HEK293 (cell line): ENCODE data around the gene STMP1.

Experiments used
- CTCF ChIA-PET: fragments of 350-600 bp; formaldehyde crosslinking; extraction: SDS; loops from one replicate; lab custom pipeline; 2021; ENCODE audit warnings: antibody characterized with exemption; lab: Yijun Ruan, JAX
- POLR2A ChIA-PET: fragments of 300-600 bp; formaldehyde crosslinking; extraction: SDS; loops from one replicate; lab custom pipeline; 2020; ENCODE audit warnings: antibody characterized with exemption, inconsistent platforms; lab: Yijun Ruan, JAX
- H3K27ac ChIP-seq: fragments of 200-500 bp; sonication (Bioruptor generic); 2 replicates; pipeline ENCODE4 v1.5.1; 2014; ENCODE audit warnings: low read depth, low read length, control low read depth, inconsistent platforms; ENCODE audit errors: extremely low read depth
- H3K36me3 ChIP-seq, 2 experiments: fragments of 200-500 bp in 1 of 2; sonication (Bioruptor generic) in 1 of 2; 1 replicate in 1 of 2; 2 replicates in 1 of 2; pipeline ENCODE4 v1.5.1; 2014 to 2017; ENCODE audit warnings: inconsistent platforms in 2 of 2, low read length in 2 of 2; ENCODE audit not compliant: control insufficient read depth in 2 of 2, insufficient read depth in 1 of 2
- H3K4me1 ChIP-seq: fragments of 200-500 bp; sonication (Bioruptor generic); 2 replicates; pipeline ENCODE4 v1.5.1; 2014; ENCODE audit warnings: mild to moderate bottlenecking, low read length, inconsistent platforms; ENCODE audit not compliant: control insufficient read depth, insufficient read depth
- H3K4me3 ChIP-seq: 2 replicates; pipeline ENCODE4 v1.5.1; 2011; ENCODE audit warnings: low read depth, mild to moderate bottlenecking, control low read depth, low read length, moderate library complexity
- H3K9me3 ChIP-seq: fragments of 200-500 bp; sonication (Bioruptor generic); 2 replicates; pipeline ENCODE4 v1.5.1; 2014; ENCODE audit warnings: low read depth, low read length, inconsistent platforms; ENCODE audit not compliant: control insufficient read depth, insufficient read depth
- ATF2 ChIP-seq: fragments of 450-650 bp; formaldehyde crosslinking; IDR thresholded peaks from 2 replicates; pipeline ENCODE4 v1.5.1; 2016; ENCODE audit warnings: missing biosample characterization, missing genetic modification characterization, low read depth
- BCL11A ChIP-seq: fragments of 450-650 bp; formaldehyde crosslinking; IDR thresholded peaks from 2 replicates; pipeline ENCODE4 v1.5.1; 2016; ENCODE audit warnings: low read depth, missing biosample characterization, missing genetic modification characterization
- BCL11B ChIP-seq: fragments of 450-650 bp; formaldehyde crosslinking; IDR thresholded peaks from 2 replicates; pipeline ENCODE4 v1.5.1; 2016; ENCODE audit warnings: low read depth, missing biosample characterization, missing genetic modification characterization
- GLIS1 ChIP-seq: fragments of 450-650 bp; formaldehyde crosslinking; IDR thresholded peaks from 2 replicates; pipeline ENCODE4 v1.5.1; 2016; ENCODE audit warnings: missing biosample characterization, missing genetic modification characterization
- OSR2 ChIP-seq: fragments of 450-650 bp; formaldehyde crosslinking; IDR thresholded peaks from 2 replicates; pipeline ENCODE4 v1.5.1; 2016; ENCODE audit warnings: missing biosample characterization, missing genetic modification characterization
- PBX3 ChIP-seq: sonication (generic); formaldehyde crosslinking; IDR thresholded peaks from 2 replicates; pipeline ENCODE4 v1.8.1; 2022; ENCODE audit warnings: mild to moderate bottlenecking, moderate library complexity, missing genetic modification reagents
- PRDM10 ChIP-seq: fragments of 450-650 bp; formaldehyde crosslinking; IDR thresholded peaks from 2 replicates; pipeline ENCODE4 v1.5.1; 2016; ENCODE audit warnings: missing biosample characterization, missing genetic modification characterization
- TCF7L2 ChIP-seq: IDR thresholded peaks from 2 replicates; pipeline ENCODE4 v1.6.1; 2011; ENCODE audit warnings: low read depth, mild to moderate bottlenecking, inconsistent platforms, low read length, moderate library complexity, borderline replicate concordance
- YY2 ChIP-seq: fragments of 450-650 bp; formaldehyde crosslinking; IDR thresholded peaks from 2 replicates; pipeline ENCODE4 v1.5.1; 2016; ENCODE audit warnings: missing biosample characterization, missing genetic modification characterization
- ZBTB48 ChIP-seq: fragments of 450-650 bp; formaldehyde crosslinking; IDR thresholded peaks from 2 replicates; pipeline ENCODE4 v1.5.1; 2016; ENCODE audit warnings: missing biosample characterization, missing genetic modification characterization
- ZBTB7A ChIP-seq: fragments of 450-650 bp; formaldehyde crosslinking; IDR thresholded peaks from 2 replicates; pipeline ENCODE4 v1.5.1; 2016; ENCODE audit warnings: low read depth, missing biosample characterization, missing genetic modification characterization
- ZBTB8A ChIP-seq: fragments of 450-650 bp; formaldehyde crosslinking; IDR thresholded peaks from 2 replicates; pipeline ENCODE4 v1.5.1; 2016; ENCODE audit warnings: missing biosample characterization, missing genetic modification characterization
- ZEB2 ChIP-seq: fragments of 450-650 bp; formaldehyde crosslinking; IDR thresholded peaks from 2 replicates; pipeline ENCODE4 v1.5.1; 2016; ENCODE audit warnings: missing biosample characterization, missing genetic modification characterization
- ZFHX2 ChIP-seq: fragments of 450-650 bp; formaldehyde crosslinking; conservative IDR thresholded peaks from 2 replicates; pipeline ENCODE4 v1.5.1; 2016; ENCODE audit warnings: missing biosample characterization, missing genetic modification characterization
- ZNF133 ChIP-seq: fragments of 450-650 bp; formaldehyde crosslinking; IDR thresholded peaks from 2 replicates; pipeline ENCODE4 v1.5.1; 2016; ENCODE audit warnings: missing biosample characterization, missing genetic modification characterization
- ZNF16 ChIP-seq: fragments of 450-650 bp; formaldehyde crosslinking; IDR thresholded peaks from 2 replicates; pipeline ENCODE4 v1.5.1; 2016; ENCODE audit warnings: low read depth, missing biosample characterization, missing genetic modification characterization
- ZNF19 ChIP-seq: fragments of 450-650 bp; formaldehyde crosslinking; IDR thresholded peaks from 2 replicates; pipeline ENCODE4; 2016; ENCODE audit warnings: missing biosample characterization, missing genetic modification characterization, low read depth
- ZNF202 ChIP-seq: fragments of 450-650 bp; formaldehyde crosslinking; IDR thresholded peaks from 2 replicates; pipeline ENCODE4 v1.5.1; 2016; ENCODE audit warnings: missing biosample characterization, missing genetic modification characterization, borderline replicate concordance
- ZNF211 ChIP-seq: fragments of 450-650 bp; formaldehyde crosslinking; IDR thresholded peaks from 2 replicates; pipeline ENCODE4 v1.5.1; 2016; ENCODE audit warnings: low read depth, missing biosample characterization, missing genetic modification characterization
- ZNF280C ChIP-seq: fragments of 450-650 bp; formaldehyde crosslinking; IDR thresholded peaks from 2 replicates; pipeline ENCODE4 v1.5.1; 2016; ENCODE audit warnings: missing biosample characterization, missing genetic modification characterization
- ZNF366 ChIP-seq: fragments of 450-650 bp; formaldehyde crosslinking; conservative IDR thresholded peaks from 2 replicates; pipeline ENCODE4 v1.5.1; 2016; ENCODE audit warnings: missing biosample characterization, missing genetic modification characterization
- ZNF37A ChIP-seq: fragments of 450-650 bp; IDR thresholded peaks from 2 replicates; pipeline ENCODE4 v1.5.1; 2018; ENCODE audit warnings: missing biosample characterization, missing genetic modification characterization
- ZNF600 ChIP-seq: fragments of 450-650 bp; formaldehyde crosslinking; IDR thresholded peaks from 2 replicates; pipeline ENCODE4 v1.5.1; 2016; ENCODE audit warnings: missing biosample characterization, missing genetic modification characterization
- ZNF629 ChIP-seq: fragments of 450-650 bp; formaldehyde crosslinking; IDR thresholded peaks from 2 replicates; pipeline ENCODE4 v1.5.1; 2017; ENCODE audit warnings: missing biosample characterization, missing genetic modification characterization
- ZNF670 ChIP-seq: fragments of 450-650 bp; formaldehyde crosslinking; IDR thresholded peaks from 2 replicates; pipeline ENCODE4 v1.5.1; 2016; ENCODE audit warnings: missing biosample characterization, missing genetic modification characterization, low read depth
- ZNF76 ChIP-seq: fragments of 450-650 bp; formaldehyde crosslinking; IDR thresholded peaks from 2 replicates; pipeline ENCODE4; 2016; ENCODE audit warnings: low read depth, missing biosample characterization, missing genetic modification characterization, borderline replicate concordance
- ZNF768 ChIP-seq: fragments of 450-650 bp; formaldehyde crosslinking; IDR thresholded peaks from 2 replicates; pipeline ENCODE4 v1.5.1; 2018; ENCODE audit warnings: missing biosample characterization, mild to moderate bottlenecking, missing genetic modification characterization

Gene STMP1

GRCh38 chr7:135650831-135651573, 11.3 kb upstream of the STMP1 start:
- Histone ChIP-seq H3K36me3 (peaks cover 24 to 43% of the 10 kb centered on the region in 2 experiments), H3K4me1 (no peaks in the 10 kb centered on the region), H3K4me3 (no peak overlapping the region), H3K27ac (no peak overlapping the region), H3K9me3 (no peaks in the 10 kb centered on the region)
- POLR2A ChIA-PET: interaction anchor here (0.7 kb wide), 1 partner anchor 11 kb away, joined by 3 read pairs; the partner anchor contains the start of gene STMP1
- CTCF ChIA-PET: interaction anchor here (1.2 kb wide), 1 partner anchor 370 kb away, joined by 3 read pairs; no protein-coding TSS in a partner anchor
- TF ChIP-seq OSR2 (tag by site-specific recombination): peak; percentile 94
- TF ChIP-seq PBX3 (CRISPR knock-in tag): no peak
- no peak for TF ChIP-seq ZNF76 (tag by site-specific recombination)
- no peak for TF ChIP-seq ZEB2
- no peak for TF ChIP-seq ZNF37A (tag by site-specific recombination)
- 0 out of 2 replicates have a peak, but pooled peaks have one; percentile 17 for TF ChIP-seq ZFHX2 (tag by site-specific recombination)
- TF ChIP-seq ZNF629 (tag by site-specific recombination): 0 out of 2 replicates have a peak, but pooled peaks have one; percentile 44
- 0 out of 2 replicates have a peak, but pooled peaks have one; percentile 13 for TF ChIP-seq TCF7L2
- TF ChIP-seq ZNF768 (tag by site-specific recombination): no peak
- TF ChIP-seq PRDM10 (tag by site-specific recombination): no peak
- no peak for TF ChIP-seq ZNF280C (tag by site-specific recombination)
- TF ChIP-seq GLIS1 (tag by site-specific recombination): no peak
- no peak for TF ChIP-seq YY2 (tag by site-specific recombination)
- TF ChIP-seq ZNF16 (tag by site-specific recombination): no peak
- TF ChIP-seq BCL11A: no peak
- TF ChIP-seq ZNF211: no peak
- no peak for TF ChIP-seq ZNF202 (tag by site-specific recombination)
- no peak for TF ChIP-seq ZNF670 (tag by site-specific recombination)
- TF ChIP-seq ZNF366 (tag by site-specific recombination): no peak
- TF ChIP-seq ZBTB48 (tag by site-specific recombination): no peak
- TF ChIP-seq ZNF600 (tag by site-specific recombination): no peak
- peak; percentile 53; the same call in 1 of the 2 replicates for TF ChIP-seq ATF2 (tag by site-specific recombination)
- no peak for TF ChIP-seq ZNF19
- no peak for TF ChIP-seq ZBTB8A (tag by site-specific recombination)
- no peak for TF ChIP-seq ZNF133 (tag by site-specific recombination)
- TF ChIP-seq BCL11B: no peak
- TF ChIP-seq ZBTB7A (tag by site-specific recombination): no peak
